Retina (tissue), 1 donor: ENCODE data around the gene SLC26A8.
A peak's percentile ranks its signal among the peaks of the same experiment; 100 is the strongest.
"Not testable (repeated sequence)": the region's sequence is repeated elsewhere in the genome, so short reads cannot be mapped to it uniquely, and the experiment has no call there.

Experiments
- DNase-seq: peaks from one replicate; pipeline ENCODE4 v3.0.0-alpha.2; 2016

Gene SLC26A8

GRCh38 chr6:36049582-36049981, 25.1 kb upstream of the SLC26A8 start:
- DNase-seq: no peak

- no peak for DNase-seq
Observed at GRCh38 chr6:36042618-36043260, 18.3 kb upstream of the SLC26A8 start.

GRCh38 chr6:36040958-36041357, 16.5 kb upstream of the SLC26A8 start:
- no peak for DNase-seq

GRCh38 chr6:36039112-36039511, 14.7 kb upstream of the SLC26A8 start:
- DNase-seq: no peak

- no peak for DNase-seq
Observed at GRCh38 chr6:36038120-36038876, 13.9 kb upstream of the SLC26A8 start.

GRCh38 chr6:36035225-36035624, 10.8 kb upstream of the SLC26A8 start:
- no peak for DNase-seq

GRCh38 chr6:36034441-36034840, 10.0 kb upstream of the SLC26A8 start:
- DNase-seq: no peak

GRCh38 chr6:36033935-36034334, 9.5 kb upstream of the SLC26A8 start:
- DNase-seq: no peak

GRCh38 chr6:36033144-36033543, 8.7 kb upstream of the SLC26A8 start:
- DNase-seq: not testable (repeated sequence)

GRCh38 chr6:36032261-36032660, 7.8 kb upstream of the SLC26A8 start:
- no peak for DNase-seq

GRCh38 chr6:36029464-36029863, 5.0 kb upstream of the SLC26A8 start:
- no peak for DNase-seq

- DNase-seq: peak; percentile 76
Observed at GRCh38 chr6:36028877-36029324, 4.5 kb upstream of the SLC26A8 start.

GRCh38 chr6:36028088-36028876, 3.8 kb upstream of the SLC26A8 start:
- peak; percentile 83 for DNase-seq

GRCh38 chr6:36027501-36028087, 3.2 kb upstream of the SLC26A8 start, which contains the start of gene MAPK14:
Gene MAPK14, plus strand, starts transcription at chr6:36027808. Its CDS starts 350 bp downstream, at chr6:36028158.
- peak; percentile 99 for DNase-seq

- DNase-seq: no peak
Observed at GRCh38 chr6:36025932-36026327, 1.5 kb upstream of the SLC26A8 start.

GRCh38 chr6:36025260-36025931, 955 bp upstream of the SLC26A8 start:
- no peak for DNase-seq

GRCh38 chr6:36020154-36020553, 4.3 kb downstream of the SLC26A8 start:
- DNase-seq: no peak

- no peak for DNase-seq
Observed at GRCh38 chr6:36019167-36019566, 5.3 kb downstream of the SLC26A8 start.

- DNase-seq: no peak
Observed at GRCh38 chr6:36018339-36018738, 6.1 kb downstream of the SLC26A8 start.

- no peak for DNase-seq
Observed at GRCh38 chr6:36015666-36016065, 8.8 kb downstream of the SLC26A8 start.

GRCh38 chr6:36000451-36000850, 24.0 kb downstream of the SLC26A8 start:
- DNase-seq: no peak

- no peak for DNase-seq
Observed at GRCh38 chr6:35993150-35993549, 31.3 kb downstream of the SLC26A8 start.

- DNase-seq: not testable (repeated sequence)
Observed at GRCh38 chr6:35988047-35988446, 36.4 kb downstream of the SLC26A8 start.
